HG03469 (cell line): ENCODE results near the gene CIT.

ENCODE experiments used
- ATAC-seq: cut with Tn5 transposase; IDR thresholded peaks from one replicate; pipeline ENCODE4 v1.9.1; 2021; ENCODE audit warnings: mild to moderate bottlenecking, moderate library complexity, moderate number of reproducible peaks; ENCODE audit not compliant: unreplicated experiment

Gene CIT

DNA sequence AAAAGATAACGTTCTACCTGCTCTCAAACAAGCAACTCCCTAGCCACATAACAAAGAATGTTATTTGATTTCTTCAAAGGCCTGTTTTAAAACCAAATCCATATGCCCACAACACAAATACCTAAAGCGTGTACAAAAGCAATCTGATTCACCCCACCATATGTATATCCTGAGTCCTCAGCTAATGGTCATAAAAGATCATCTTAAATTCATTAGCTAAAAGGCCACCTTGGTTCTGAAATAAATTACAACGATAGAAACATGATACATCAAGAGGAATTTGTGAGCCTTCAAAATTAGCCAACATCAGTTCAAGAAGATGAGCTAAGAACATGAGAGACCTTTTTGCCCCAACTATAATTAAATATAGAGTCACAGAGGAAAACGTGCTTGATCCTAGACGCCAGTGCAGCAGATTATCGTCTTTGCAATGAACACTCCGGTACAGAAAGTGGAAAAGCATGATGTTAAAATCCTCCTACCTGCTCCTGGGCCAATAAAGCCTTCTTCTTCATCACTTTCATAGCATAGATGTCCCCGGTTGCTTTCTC, 20.0 kb downstream of the CIT start:
- ATAC-seq: no peak

DNA sequence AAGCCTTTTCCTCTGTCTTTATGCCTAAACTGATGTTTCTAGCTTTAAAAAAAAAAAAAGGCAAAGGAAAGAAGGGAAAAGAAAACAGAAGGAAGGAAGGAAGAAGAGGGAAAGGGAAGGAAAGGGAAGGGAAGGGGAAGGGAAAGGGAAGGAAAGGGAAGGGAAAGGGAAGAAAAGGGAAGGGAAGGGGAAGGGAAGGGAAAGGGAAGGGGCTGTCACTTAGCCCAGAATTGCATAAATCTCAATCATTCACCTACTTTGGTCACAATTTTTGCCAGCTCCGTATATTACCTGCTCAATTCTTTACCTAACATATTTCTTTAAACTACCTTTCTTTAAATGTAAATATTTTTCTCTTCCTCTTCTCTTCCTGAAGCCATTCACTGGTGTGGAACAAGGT, 26.8 kb downstream of the CIT start:
- ATAC-seq: no peak

DNA sequence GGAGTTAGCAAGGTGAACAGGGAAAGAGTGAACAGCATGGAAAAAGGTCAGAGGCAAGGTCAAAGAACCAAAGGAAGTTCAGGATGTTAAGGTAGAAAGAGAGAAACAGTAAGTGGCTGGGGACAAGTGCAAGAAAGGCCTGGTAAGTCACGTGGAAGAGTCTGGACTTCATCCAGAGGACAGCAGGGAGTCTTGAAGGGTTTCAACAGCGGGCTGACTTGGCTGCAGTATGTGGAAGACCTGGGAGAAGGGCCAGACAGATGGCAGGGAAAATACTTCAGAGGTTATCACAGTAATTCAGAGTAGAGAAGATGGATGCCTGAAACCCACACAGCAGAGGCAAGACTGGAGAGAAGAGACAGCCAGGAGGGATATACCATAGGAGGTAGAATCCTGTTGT, 34.0 kb downstream of the CIT start:
- no peak for ATAC-seq

DNA sequence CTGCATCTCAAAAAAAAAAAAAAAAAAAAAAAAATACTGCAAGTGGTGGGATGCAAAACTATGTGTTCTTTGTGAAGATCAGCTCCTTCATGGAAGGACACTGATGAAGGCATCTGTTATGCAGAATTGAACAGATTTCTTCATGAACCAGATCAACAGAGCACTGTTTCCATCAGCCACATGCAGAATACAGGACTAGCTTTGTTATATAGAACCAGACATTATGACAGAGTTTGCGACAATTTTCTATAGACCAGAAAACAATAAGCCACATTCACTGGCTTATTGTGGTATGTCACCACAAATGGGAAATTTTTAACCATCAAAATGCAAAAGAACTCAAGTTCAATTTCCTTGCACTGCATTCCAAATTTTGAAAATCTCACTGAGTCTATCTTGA, 34.7 kb downstream of the CIT start:
- no peak for ATAC-seq

DNA sequence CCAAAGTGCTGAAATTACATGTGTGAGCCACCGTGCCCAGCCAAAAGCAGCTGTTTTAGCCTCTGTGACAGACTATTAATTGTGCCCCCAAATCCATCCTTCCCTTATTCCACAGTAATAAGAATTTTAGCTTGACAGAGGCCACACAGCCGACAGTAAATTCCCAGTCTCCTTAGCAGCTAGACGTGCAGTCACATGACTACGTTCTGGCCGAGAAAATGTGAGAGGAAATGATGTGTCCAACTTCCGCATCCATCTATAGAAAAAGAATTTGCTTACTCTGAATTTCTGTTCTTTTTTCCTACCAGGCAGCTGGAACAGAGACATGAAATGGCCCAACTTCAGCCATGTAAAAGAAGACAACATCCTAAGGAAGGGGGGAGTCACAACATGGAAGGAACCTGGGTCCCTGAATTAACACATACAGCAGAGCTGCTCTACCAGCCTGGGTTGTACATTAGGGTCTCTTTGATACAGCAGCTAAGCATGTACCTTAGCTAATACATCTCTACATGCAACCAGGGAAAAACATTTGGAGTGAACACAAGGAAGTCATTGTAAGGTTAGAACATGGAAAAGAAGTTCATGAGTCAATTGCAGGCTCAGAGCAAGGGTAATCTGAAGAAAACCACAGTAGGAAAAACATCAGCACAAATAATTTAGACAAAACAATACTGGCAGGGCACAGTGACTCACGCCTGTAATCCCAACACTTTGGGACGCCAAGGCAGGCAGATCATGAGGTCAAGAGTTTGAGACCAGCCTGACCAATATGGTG, 35.5 kb downstream of the CIT start:
- ATAC-seq: no peak

DNA sequence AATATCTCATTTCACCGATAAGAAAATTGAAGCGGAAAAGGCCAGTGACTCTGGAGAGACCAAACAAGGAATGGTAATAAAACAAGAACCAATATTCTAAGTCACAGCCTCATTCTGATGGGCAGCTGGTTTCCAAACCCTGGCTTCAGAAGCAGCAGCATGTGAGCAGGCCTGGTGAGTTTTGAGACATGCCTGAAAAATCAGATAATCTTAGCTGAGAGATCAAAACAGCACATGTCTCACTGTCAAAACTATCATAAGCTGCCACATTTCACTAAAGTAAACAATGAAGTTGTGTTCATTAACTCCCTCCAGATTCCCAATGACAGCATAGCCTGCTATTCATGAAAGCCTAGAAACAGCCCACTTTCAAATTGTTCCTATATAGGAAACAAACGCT, 36.5 kb downstream of the CIT start:
- no peak for ATAC-seq

DNA sequence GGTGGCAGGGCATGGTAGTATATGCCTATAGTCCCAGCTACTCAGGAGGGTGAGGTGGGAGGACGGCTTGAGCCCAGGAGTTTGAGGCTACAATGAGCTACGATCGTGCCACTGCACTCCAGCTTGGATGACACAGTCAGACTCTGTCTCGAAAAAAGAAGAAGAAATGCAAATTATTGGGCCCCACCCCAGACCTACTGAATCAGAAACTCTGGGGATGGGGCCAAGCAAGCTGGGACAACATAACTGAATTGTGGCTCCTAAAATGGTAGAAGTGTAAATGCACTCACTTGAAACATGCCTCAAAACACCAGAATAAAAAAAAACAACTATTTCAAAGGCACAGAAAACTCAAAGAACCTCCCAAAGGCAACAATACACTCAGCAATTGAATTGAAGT, 37.0 kb downstream of the CIT start:
- no peak for ATAC-seq

DNA sequence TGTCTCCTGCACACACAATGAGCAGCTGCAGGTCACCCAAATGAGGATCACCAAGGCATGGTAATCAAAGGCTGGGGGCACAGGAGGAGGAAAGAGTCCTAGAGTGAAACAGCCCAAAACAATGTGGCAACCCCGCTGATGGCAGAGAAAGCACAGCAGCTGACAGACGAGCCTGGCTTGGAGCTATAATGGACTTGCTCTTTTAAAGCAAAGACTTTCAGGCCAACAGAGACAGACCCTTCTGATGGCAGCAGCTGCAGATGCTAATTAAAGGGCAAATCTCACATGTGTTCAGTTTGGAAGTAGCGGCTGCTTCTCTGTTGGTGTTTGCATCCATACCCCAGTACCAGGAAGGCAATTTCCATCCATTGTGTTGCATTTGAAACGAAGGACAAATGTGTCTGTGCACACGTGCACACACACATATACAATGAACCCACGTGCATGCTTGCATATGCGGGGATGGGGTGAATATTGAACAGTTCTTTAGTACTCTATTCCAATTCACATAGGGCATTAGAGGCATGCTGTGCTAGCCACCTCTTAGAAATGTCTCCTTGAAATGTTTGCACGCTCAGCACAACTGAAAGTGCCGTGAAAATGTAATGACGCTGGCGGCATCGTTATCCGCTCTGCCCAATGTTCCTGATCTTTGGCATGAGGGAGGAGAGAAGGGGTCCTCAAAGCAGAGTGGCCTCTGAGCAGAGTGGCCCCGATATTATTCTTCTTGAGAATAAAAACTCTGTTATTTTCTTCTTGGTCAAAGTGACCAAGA, 38.1 kb downstream of the CIT start:
- no peak for ATAC-seq

DNA sequence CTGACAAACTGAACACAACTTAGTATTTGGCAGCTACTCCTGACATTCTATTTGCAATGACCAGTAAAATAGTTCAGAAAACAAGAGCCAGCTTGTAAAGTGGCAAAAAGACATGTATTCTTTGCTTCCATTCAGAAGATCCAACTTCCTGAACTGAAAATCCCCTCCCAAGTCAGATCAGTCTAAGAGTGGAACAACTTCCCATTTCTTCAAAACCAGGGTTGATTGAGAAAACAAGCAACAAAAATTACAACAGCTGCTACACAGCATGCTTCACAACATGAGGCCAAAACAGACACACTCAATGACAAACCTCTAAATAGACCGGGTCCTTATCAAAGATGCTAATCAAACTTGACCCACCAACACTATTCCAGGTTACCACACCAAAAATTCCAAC, 40.3 kb downstream of the CIT start:
- ATAC-seq: no peak

DNA sequence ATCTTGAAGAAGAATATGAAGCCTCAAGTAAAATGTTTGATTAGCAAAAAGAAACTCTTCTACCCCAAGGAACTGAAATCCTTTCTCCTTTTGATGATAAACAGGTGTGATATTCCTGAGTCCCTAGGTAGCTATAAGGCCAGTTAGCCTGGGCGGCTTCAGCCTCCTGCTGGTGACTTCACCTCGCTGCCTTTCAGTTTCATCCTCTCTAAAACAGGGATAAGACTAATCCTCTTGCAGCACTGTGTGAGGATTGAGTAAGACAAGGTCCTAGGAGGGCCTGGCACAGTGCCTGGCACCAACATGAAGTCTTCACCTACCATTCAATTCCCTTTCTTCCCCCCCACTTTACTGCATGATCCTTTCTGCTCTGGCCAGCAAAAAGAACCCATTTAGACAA, 42.1 kb downstream of the CIT start:
- no peak for ATAC-seq

DNA sequence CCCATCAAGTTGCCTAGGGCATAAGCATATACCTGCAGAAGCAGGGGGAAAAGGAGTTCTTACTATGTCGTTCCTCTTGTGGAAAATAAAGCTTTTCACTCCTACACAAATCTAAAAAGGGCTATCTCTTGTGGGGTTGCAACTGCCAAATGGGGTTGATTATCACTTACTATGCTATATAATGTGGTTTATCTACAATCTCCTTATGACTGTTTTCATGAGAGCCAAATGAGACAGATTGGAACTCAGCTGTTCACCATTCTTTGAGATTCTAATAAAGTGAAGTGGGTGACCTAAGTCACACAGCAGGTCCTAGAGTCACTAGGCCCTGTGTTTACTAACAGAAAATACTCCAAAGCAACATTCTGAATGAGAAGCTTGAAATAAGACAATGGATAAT, 47.7 kb downstream of the CIT start:
- no peak for ATAC-seq

DNA sequence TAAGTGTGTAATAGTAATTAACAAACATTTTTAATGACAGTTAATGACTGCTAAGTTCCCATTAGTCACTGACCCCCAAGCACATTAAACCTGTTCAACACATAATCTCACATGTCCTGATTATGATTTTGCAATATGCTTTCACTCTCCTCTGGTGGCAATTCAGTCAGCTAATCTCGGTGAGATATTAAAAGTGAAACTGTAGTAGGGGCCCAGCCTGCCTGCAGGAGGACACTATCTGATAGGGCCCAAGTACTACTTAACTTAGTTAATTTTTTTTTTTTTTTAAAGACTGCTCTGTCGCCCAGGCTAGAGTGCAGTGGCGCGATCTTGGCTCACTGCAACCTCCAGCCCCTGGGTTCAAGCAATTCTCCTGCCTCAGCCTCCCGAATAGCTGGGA, 48.8 kb downstream of the CIT start:
- no peak for ATAC-seq

DNA sequence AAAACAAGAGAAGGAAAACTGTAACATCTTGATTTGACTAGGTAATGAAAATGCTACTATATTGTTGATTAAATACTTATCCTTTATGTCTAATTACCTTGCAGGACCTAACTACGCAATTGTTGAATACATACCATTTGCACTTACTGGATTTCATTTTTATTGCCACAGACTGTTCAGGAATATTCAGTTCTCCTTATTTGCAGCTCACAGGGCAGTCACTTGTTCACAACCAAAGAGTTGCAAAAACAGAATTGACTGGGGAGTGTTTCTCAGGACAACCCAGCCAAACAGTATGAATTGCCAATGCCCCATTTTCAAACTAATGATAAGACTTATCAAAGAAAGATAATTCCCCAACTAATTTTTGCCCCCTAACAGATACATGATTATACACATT, 49.4 kb downstream of the CIT start:
- no peak for ATAC-seq

DNA sequence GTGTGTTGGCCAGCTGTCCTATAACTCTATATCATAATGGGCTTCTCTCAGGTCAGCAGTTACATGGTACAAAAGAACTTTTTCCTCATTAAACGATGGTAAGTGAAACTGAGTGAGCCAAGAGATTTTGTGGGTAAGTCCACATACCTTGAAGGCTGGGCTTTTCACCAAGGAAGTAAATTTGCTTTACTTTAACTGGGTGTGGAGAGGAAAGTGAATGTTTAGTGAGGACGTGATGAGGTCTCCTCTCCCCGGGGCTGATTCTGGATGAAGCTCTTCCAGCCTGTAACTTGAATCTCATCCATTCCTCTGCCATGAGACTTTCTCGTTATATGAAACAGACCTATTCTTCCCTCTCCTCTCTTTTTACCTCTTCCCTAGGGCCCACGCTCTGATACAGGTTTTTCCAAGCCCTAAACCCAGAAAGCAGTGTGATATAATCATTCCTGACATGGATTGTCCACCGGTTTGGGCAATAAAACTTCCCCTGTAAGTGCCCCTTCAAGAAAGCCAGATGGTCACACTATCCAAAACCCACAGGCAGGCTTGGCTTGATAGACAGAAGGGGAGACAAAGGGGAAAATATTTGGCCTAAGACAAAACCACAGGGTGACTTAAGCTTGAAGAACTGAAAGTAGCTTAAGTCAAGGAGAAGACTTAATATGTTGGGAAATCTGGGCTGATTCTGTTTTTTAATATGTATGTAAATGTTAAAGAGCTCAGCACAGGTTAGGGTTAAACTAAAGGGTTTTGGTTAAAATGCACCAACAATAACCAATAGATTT, 50.3 kb downstream of the CIT start:
- ATAC-seq: no peak

DNA sequence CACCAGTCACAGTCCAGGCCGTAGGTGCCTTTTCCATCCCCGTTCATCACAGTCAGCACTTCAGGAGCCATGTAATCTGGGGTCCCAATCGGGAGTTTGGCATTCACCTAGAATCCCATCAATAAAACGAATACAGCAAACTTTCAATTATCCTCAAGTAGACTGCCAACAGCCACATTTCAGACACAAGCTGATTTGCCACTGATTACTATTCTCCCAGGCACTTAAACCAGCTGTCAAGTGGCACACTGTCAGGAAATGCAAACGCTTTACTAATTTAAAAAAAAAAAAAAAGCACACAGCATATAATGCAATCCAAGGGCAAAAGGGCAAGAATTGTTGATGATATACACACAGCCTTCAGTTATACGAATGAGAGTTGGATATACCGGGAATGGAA, 51.9 kb downstream of the CIT start:
- ATAC-seq: no peak

DNA sequence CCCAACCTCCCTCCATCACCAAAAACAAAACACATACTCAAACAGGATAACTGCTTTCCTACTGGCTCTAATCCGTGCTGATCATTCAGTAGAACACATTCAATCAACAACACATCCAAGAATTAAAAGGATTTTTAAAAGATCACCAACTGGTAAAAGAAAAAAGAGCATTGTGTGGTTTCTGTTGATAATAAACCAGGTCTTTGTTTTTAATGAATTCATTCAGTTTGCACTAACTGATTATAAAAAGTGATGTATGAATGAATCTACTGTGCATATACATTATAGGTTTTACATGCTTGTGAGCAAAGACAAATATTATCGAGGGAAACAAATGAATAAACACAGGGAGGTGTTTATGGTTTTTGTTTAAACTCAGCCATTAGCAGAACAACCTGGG, 55.1 kb downstream of the CIT start:
- no peak for ATAC-seq

DNA sequence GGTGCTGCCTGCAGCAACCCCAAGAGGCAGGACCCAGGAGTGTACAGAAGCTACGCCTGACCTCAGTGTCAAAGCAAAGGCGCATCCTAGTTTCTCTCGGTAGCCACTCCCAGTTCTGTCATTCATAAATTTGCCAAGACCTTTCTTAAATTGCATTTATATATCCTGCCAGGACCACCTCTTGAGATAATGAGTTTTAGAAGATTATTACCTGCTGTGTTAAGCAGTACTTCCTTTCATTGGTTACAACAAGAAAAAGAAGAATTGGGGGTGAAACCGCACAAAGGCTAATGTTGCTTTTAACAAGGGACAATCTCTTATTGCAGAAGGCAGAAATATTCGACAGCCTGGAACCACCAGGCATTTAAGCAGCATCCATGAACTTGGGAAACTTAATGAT, 57.8 kb downstream of the CIT start:
- no peak for ATAC-seq

DNA sequence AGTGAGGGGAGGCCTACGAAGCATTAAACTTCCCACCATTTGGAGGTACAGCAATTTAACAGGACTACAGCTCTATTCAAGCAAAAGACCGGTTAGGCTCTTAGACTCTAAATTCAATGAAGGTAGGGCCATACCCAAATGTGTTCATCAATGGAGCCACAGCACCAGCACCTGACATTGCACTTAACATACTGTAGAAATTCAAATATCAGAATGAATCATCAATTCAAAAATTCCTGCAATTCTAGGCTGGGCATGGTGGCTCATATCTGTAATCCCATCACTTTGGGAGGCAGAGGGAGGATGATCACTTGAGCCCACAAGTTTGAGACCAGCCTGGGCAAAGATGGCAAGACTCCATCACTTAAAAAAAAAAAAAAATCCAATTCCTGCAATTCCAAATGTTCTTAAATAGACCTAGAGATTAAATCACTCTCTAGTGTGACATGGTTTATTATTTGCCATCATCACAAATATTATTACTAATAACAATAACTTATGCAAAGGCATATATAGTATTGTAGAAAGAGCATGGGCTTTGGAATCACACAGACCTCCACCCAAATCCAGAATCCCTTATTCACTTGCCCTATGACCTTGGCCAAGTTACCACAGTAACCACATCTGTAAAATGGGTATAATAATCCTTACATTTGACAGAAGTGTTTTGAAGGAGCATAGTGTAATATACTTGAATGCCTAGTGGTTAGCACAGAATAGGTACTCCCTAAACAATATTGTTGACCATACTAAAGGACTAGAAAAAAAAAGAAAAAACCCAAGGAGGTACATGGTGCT, 59.4 kb downstream of the CIT start:
- ATAC-seq: no peak

DNA sequence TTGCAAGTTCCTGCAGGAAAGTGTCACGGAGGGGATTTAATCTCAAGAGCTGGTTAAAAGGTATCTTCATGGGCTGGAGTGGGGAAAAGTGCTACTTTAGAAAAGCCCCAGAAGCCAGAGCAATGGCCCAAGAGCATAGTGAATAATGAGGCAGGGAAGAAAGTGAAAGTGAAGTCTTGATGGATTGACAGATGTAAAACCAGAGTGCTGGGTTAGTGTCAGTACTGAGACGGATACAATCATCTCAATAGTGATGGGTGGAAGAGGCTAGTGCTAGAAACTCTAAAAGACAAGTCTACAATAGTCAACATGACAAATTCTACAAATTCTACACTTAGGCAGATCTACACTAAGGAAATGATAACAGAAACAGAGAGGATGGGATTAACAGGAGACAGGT, 68.1 kb downstream of the CIT start:
- ATAC-seq: no peak

DNA sequence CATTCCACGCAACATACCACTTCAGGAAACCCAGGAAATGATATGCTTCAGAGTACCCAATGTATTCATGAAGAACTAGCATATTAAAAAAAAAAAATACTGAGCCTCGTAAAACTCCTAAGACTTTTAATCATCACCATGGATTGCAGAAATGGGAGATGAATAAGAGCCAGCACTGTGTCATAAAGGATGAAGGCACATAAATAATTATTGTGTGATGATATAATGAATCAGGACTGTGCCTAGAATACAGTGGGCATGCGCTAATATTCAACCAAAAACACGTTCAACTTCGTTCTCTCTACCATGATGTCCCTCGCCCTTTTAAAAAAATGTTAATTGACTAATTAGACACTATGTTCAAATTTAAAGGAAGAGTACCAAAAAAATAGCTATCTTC, 68.7 kb downstream of the CIT start:
- ATAC-seq: no peak

DNA sequence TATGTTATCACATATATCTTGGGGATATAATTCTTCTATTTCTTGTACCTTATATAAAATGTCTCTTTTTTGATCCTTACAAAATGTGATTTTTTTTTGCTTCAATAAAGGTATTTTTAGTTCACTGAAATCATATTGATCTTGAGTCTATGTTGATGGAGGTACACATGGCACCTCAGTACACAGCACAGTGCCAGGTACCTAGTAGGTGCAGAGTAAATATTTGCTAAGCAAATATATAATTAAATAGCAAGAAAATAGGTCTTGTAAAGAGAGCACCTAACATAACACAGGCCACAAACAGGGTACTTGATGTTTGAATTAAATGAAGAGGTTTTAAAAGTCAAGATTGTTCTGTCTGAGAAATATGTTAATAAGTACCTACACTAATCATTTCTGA, 69.7 kb downstream of the CIT start:
- no peak for ATAC-seq
